Neural cell (in vitro differentiated cells): ENCODE data around the gene RDM1.

Experiments
- EP300 ChIP-seq: fragments of 450-650 bp; conservative IDR thresholded peaks from 2 replicates; pipeline ENCODE4 v1.6.1; 2014; ENCODE audit warnings: antibody characterized with exemption, mild to moderate bottlenecking, moderate library complexity; ENCODE audit not compliant: poor library complexity, severe bottlenecking
- EZH2 ChIP-seq: fragments of 200-600, 300-800 bp; shearing (Covaris generic), sonication (generic); IDR thresholded peaks from 2 replicates; pipeline ENCODE4 v1.6.1; 2014; ENCODE audit warnings: antibody characterized with exemption, low read length, borderline replicate concordance, mild to moderate bottlenecking; ENCODE audit not compliant: insufficient read depth, poor library complexity, severe bottlenecking
- MXI1 ChIP-seq: fragments of 450-650 bp; conservative IDR thresholded peaks from 2 replicates; pipeline ENCODE4 v1.6.1; 2014; ENCODE audit warnings: antibody characterized with exemption, mild to moderate bottlenecking; ENCODE audit not compliant: poor library complexity, severe bottlenecking
- POLR2AphosphoS5 ChIP-seq: IDR thresholded peaks from 2 replicates; pipeline ENCODE4 v1.6.1; 2012
- RAD21 ChIP-seq: fragments of 450-650 bp; conservative IDR thresholded peaks from 2 replicates; pipeline ENCODE4 v1.6.1; 2014; ENCODE audit warnings: antibody characterized with exemption, mild to moderate bottlenecking, moderate library complexity
- SMC3 ChIP-seq: fragments of 450-650 bp; conservative IDR thresholded peaks from 2 replicates; pipeline ENCODE4 v1.6.1; 2014; ENCODE audit warnings: antibody characterized with exemption, mild to moderate bottlenecking, moderate library complexity; ENCODE audit not compliant: poor library complexity
- TAF1 ChIP-seq: IDR thresholded peaks from 2 replicates; pipeline ENCODE4 v1.6.1; 2012; ENCODE audit warnings: low read depth
- TF ChIP-seq, protein P1 (sequence below): fragments of 450-650 bp; IDR thresholded peaks from 2 replicates; pipeline ENCODE4 v1.5.1; 2014; ENCODE audit warnings: antibody characterized with exemption, mild to moderate bottlenecking, moderate library complexity; ENCODE audit not compliant: poor library complexity, severe bottlenecking
- TF ChIP-seq, protein P2 (sequence below): IDR thresholded peaks from 2 replicates; pipeline ENCODE4 v1.6.1; 2012; ENCODE audit warnings: borderline replicate concordance

DNA sequence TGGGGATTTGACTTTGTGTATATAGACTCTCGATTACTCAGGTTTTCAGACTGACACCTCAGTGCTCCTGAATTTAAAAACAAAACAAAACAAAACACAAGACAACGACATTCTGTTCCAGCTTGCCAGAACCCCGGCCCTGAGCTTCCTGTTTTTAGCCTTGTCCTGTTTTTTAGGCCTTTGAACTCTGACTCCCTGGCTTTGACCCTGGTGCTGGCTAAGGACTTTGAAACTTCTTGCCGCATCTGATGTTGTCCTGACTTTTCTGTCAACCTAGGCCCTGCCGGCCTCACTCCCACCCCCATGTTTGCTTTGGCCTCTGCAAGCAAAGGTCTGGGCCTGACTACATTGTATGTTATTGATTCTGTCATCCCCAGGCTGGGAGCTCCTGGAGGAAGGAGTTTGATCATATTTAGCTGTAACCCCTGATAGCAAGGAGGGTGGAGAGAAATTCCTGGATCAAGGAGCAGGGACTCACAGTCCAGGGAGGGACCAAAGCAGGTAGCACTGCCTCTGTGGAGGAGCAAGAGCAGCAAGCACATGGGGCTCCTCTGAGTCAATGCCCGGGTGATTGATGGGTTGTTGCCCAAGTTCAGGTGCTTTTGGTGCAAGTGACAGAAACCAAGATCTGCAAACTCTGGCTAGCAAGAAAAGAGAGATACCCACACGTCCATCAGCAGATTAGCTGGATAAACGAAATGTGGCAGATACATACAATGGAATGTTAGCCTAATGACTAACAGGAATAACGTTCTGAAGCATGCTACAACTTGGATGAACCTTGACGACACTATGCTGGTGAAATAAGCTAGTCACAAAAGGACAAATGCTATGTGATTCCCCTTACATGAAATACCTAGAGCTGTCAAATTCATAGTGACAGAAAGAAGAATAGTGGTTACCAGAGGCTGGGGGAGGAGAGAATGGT, 43.0 kb upstream of the RDM1 start:
- no peak for TF ChIP-seq POLR2AphosphoS5
- TF ChIP-seq, protein P1, sequence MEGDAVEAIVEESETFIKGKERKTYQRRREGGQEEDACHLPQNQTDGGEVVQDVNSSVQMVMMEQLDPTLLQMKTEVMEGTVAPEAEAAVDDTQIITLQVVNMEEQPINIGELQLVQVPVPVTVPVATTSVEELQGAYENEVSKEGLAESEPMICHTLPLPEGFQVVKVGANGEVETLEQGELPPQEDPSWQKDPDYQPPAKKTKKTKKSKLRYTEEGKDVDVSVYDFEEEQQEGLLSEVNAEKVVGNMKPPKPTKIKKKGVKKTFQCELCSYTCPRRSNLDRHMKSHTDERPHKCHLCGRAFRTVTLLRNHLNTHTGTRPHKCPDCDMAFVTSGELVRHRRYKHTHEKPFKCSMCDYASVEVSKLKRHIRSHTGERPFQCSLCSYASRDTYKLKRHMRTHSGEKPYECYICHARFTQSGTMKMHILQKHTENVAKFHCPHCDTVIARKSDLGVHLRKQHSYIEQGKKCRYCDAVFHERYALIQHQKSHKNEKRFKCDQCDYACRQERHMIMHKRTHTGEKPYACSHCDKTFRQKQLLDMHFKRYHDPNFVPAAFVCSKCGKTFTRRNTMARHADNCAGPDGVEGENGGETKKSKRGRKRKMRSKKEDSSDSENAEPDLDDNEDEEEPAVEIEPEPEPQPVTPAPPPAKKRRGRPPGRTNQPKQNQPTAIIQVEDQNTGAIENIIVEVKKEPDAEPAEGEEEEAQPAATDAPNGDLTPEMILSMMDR = no peak
- no peak for TF ChIP-seq SMC3
- no peak for TF ChIP-seq MXI1
- TF ChIP-seq EP300 = no peak
- TF ChIP-seq, protein P2, sequence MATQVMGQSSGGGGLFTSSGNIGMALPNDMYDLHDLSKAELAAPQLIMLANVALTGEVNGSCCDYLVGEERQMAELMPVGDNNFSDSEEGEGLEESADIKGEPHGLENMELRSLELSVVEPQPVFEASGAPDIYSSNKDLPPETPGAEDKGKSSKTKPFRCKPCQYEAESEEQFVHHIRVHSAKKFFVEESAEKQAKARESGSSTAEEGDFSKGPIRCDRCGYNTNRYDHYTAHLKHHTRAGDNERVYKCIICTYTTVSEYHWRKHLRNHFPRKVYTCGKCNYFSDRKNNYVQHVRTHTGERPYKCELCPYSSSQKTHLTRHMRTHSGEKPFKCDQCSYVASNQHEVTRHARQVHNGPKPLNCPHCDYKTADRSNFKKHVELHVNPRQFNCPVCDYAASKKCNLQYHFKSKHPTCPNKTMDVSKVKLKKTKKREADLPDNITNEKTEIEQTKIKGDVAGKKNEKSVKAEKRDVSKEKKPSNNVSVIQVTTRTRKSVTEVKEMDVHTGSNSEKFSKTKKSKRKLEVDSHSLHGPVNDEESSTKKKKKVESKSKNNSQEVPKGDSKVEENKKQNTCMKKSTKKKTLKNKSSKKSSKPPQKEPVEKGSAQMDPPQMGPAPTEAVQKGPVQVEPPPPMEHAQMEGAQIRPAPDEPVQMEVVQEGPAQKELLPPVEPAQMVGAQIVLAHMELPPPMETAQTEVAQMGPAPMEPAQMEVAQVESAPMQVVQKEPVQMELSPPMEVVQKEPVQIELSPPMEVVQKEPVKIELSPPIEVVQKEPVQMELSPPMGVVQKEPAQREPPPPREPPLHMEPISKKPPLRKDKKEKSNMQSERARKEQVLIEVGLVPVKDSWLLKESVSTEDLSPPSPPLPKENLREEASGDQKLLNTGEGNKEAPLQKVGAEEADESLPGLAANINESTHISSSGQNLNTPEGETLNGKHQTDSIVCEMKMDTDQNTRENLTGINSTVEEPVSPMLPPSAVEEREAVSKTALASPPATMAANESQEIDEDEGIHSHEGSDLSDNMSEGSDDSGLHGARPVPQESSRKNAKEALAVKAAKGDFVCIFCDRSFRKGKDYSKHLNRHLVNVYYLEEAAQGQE = no peak
- no peak for TF ChIP-seq EZH2
- no peak for TF ChIP-seq TAF1
- TF ChIP-seq RAD21 = no peak
